Measurements from ENCODE around the gene EXOC3.
A peak's percentile ranks its signal among the peaks of the same experiment; 100 is the strongest.
"Not testable (repeated sequence)": the region's sequence is repeated elsewhere in the genome, so short reads cannot be mapped to it uniquely, and the experiment has no call there.

Gene EXOC3

GRCh38 chr5:474840-475661 lies 32.1 kb downstream of the EXOC3 start:
- DNase-seq, result peak; percentile 25

- no peak for DNase-seq
Observed at GRCh38 chr5:475704-476101, 32.7 kb downstream of the EXOC3 start.

GRCh38 chr5:476102-476813 lies 33.3 kb downstream of the EXOC3 start:
- no peak for DNase-seq

GRCh38 chr5:476814-477175 lies 33.8 kb downstream of the EXOC3 start:
- no peak for DNase-seq

GRCh38 chr5:477247-477646 lies 34.3 kb downstream of the EXOC3 start:
- DNase-seq, result no peak

GRCh38 chr5:477871-478270 lies 34.9 kb downstream of the EXOC3 start:
- no peak for DNase-seq

- no peak for DNase-seq
Observed at GRCh38 chr5:478369-478981, 35.5 kb downstream of the EXOC3 start.

GRCh38 chr5:478982-479535 lies 36.1 kb downstream of the EXOC3 start:
- no peak for DNase-seq

GRCh38 chr5:479566-480319 lies 36.8 kb downstream of the EXOC3 start:
- DNase-seq, result no peak

- DNase-seq, result no peak
Observed at GRCh38 chr5:481347-481746, 38.4 kb downstream of the EXOC3 start.

- DNase-seq, result no peak
Observed at GRCh38 chr5:482021-482420, 39.0 kb downstream of the EXOC3 start.

- no peak for DNase-seq
Observed at GRCh38 chr5:482506-482905, 39.5 kb downstream of the EXOC3 start.

GRCh38 chr5:483011-483410 lies 40.0 kb downstream of the EXOC3 start:
- no peak for DNase-seq

GRCh38 chr5:483434-484140 lies 40.6 kb downstream of the EXOC3 start:
- DNase-seq, result no peak

GRCh38 chr5:484556-484955 lies 41.6 kb downstream of the EXOC3 start:
- DNase-seq, result no peak

- no peak for DNase-seq
Observed at GRCh38 chr5:485113-485945, 42.4 kb downstream of the EXOC3 start.

GRCh38 chr5:485946-486491 lies 43.0 kb downstream of the EXOC3 start:
- DNase-seq, result no peak

- not testable (repeated sequence) for DNase-seq
Observed at GRCh38 chr5:486597-486996, 43.6 kb downstream of the EXOC3 start.

- DNase-seq, result no peak
Observed at GRCh38 chr5:488241-488640, 45.3 kb downstream of the EXOC3 start.

- DNase-seq, result no peak
Observed at GRCh38 chr5:488744-489688, 46.0 kb downstream of the EXOC3 start.
